Activated T-cell treated with anti-CD3 and anti-CD28 coated beads, Interleukin-2, amount 50 U/mL, for 48 hours (primary cell): Measurements from ENCODE around the gene NAXE.
"Not testable (repeated sequence)": the region's sequence is repeated elsewhere in the genome, so short reads cannot be mapped to it uniquely, and the experiment has no call there.

Experiments
- DNase-seq, 2 experiments: peaks; one replicate each; pipeline ENCODE4 v3.0.0-alpha.2; 2020

The NAXE gene

DNA sequence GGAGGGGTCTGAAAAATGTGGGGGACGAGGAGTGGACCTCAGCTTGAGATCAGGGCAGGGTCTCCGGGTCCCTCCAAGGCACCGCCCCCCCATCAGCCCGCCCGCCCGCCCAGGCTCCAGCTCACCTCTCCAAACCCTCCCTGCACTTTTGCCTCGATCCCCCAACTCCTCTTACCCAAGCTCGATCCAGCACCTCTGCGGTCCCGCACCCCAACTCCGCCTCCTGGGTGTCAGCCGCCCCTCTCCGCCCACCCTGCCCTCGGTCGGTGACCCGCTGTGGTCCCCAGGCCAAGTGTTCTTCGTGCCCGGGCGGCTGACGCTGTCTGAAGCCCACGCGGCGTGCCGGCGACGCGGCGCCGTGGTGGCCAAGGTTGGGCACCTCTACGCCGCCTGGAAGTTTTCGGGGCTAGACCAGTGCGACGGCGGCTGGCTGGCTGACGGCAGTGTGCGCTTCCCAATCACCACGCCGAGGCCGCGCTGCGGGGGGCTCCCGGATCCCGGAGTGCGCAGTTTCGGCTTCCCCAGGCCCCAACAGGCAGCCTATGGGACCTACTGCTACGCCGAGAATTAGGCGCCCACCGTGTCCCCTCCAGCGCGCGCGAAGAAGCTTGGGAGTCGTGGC lies 33.3 kb downstream of the NAXE start:
- DNase-seq: peak in 1 of 2 experiments; percentile 34

DNA sequence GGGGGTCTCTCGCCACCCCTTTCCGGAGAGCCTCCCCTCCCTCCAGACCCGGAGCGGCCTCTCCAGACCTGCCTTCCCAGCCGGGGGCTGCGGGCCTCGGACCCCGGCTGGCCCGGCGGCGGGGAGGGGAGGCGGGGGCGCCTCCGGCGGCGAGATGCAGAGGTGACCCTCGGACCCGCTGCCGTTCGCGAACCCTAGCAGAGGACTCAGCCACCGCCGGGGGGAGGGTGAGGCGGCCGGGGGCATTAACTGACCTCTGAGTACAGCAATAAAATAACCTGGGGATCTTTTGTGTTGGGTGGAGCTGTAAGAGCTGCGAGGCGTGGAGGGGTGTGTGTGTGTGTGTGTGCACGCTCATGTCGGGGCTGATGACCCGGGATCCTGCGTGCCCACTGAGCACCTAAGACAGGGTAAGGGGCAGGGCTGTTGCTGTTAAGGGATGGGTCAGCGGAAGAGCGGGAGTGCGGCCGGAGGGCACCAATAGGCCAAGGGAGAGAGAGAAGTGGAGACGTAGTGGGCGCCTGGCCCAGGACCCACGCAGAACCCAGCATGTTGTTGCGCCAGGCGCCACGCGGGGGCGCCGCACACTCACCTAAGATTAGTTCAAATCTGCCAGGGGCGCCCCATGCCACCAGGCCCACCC lies 34.0 kb downstream of the NAXE start:
- DNase-seq: peak; percentile 82 to 85

DNA sequence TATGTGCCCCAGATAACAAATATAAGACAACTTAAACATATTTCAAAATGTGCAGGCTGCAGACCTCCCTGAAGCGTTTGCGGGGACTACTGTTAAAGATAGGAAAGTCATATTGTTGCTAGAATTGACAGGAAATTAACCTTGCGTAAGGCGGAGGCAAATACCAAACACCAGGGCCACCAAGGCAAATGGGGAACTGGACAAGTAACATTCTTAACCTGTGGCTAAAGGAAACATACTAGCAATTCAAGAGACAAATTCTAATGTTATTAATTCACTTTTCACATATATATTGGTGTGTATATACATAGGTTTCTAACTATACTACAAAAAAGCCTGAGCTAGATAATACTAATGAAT lies 34.5 kb downstream of the NAXE start:
- DNase-seq: no peak

DNA sequence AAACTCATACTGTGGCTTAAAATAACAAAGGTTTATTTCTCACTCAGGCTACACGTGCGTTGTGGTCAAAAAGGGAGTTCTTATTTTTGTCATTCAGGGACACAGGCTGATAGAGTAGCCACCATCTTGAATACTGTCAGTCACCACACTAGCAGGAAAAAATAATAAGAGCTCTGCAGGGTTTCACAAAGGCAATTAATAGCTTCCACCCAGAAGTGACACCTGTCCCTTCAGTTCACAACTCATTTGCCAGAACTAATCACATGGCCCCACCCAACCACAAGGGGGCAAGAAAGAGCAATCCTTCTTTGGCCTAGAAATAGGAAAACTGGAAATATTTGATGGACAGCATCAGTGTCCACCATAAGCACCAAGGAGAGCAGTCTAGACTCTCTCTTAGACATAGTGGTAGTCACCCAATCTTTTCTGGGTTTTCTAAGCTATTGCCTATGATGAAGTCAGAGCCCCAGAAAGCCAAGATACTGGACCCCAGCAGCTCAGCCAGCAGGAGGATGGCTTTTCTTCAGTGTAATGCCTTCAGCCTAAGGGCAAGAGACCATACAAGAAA lies 35.8 kb downstream of the NAXE start:
- DNase-seq: peak; percentile 47 to 52

DNA sequence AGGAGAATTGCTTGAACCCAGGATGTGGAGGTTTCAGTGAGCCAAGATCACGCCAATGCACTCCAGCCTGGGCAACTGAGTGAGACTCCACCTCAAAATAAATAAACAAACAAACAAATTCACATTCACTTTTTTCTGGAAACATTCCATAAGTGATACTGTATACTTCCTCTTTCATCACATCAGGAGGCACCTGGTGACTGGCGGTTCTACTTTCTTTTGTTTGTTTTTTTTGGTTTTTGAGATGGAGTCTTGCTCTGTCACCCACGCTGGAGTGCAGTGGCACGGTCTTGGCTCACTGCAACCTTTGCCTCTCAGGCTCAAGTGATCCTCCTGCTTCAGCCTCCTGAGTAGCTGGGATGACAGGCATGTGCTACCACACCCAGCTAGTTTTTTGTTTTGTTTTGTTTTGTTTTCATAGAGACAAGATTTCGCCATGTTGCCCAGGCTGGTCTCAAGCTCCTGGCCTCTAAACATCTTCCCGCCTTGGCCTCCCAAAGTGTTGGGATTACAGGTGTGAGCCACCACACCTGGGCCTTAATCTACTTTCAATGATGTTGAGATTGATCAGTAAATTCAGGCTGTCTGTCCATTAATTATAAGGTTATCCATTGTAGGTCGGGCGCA lies 38.4 kb downstream of the NAXE start:
- DNase-seq: no peak

DNA sequence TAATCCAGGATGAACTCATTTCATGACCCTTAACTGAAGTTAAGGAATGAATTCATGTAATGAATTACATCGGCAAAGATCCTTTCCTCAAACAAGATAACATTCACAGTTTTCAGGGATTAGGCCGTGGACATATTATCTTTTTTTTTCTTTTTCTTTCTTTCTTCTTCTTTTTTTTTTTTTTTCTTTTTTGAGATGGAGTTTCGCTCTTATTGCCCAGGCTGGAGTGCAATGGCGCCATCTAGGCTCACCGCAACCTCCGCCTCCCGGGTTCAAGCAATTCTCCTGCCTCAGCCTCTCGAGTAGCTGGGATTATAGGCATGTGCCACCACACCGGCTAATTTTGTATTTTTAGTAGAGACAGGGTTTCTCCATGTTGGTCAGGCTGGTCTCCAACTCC lies 39.6 kb downstream of the NAXE start:
- DNase-seq: not testable (repeated sequence)

DNA sequence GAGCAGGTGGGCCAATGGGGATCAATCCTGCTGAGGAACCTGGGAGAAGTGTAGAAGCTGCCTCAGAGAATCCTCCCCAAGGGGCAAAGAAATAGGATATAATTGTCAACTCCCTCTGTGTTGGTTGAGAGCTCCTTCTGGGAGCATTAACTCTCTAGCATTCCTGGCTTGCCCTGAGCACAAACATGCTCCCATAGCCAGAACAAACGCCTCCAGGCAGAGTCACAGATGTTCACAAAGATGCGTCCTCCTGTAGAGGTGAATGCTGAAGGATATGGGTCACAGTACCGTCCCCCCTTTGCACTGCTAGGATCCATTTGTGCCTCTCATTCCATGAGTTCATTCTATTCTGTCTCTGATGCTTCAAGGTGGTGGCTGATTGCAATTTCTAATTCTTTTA lies 40.8 kb downstream of the NAXE start:
- DNase-seq: no peak

DNA sequence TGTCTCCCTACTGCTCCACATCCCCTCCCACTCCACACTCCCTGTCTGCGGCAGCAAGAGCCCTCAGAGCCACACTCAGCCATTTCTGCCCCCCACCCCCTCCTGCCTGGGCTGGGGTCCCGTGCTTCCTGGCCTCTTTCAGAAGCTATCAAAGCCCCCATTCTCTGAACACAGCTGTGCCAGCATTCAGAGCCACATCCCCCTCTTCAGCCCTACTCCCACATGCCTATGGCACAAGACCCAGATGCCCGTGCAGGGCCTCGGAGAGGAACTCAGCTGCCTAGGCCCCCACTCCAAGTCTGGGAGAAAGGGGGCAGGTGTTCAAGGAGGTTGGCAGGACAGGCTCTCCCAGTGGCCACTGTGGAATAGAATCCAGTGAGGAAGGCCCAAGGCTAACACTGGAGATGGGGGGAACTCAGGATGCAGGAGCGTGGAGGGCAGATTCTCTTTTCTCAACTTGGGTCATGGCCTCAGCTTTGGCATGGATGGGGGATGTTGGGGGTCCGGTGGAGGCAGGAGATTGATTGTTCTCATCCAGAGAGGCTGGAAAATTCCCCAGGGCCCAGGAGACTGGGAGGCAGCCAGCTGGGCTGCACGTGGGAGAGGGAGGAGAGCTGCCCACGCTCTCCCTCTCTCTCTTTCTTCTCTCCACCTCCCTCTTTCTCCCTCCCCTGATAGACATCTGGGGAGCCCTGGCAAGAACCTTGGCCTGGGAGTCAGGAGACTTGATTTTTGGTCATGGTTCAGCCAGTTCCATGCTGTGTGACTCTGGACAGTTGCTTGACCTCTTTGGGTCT lies 46.8 kb downstream of the NAXE start:
- no peak for DNase-seq

DNA sequence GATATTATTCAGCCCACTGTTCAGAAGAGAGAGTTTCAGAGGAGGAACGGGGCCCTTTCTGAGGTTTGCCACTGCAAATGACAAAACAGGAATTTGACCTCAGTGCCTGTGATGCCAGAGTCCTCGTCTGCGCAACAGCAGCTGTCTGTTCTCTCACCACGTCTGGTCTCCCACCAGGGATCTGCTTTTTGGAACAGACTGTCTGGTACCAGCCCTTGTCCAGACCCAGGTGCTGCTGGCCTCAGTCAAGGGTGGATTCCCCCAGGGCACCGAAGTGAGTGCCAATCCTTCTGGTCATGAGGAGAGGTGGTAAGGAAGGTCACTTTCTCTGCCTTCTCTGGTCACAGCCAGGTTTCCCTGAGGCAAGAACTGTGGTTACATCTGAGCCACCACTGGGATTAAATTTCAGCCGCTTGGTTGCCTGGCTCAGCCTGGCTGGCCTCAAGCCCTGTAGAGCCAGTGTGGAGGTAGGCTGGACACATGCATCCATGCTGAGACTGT lies 48.1 kb downstream of the NAXE start:
- DNase-seq: no peak

DNA sequence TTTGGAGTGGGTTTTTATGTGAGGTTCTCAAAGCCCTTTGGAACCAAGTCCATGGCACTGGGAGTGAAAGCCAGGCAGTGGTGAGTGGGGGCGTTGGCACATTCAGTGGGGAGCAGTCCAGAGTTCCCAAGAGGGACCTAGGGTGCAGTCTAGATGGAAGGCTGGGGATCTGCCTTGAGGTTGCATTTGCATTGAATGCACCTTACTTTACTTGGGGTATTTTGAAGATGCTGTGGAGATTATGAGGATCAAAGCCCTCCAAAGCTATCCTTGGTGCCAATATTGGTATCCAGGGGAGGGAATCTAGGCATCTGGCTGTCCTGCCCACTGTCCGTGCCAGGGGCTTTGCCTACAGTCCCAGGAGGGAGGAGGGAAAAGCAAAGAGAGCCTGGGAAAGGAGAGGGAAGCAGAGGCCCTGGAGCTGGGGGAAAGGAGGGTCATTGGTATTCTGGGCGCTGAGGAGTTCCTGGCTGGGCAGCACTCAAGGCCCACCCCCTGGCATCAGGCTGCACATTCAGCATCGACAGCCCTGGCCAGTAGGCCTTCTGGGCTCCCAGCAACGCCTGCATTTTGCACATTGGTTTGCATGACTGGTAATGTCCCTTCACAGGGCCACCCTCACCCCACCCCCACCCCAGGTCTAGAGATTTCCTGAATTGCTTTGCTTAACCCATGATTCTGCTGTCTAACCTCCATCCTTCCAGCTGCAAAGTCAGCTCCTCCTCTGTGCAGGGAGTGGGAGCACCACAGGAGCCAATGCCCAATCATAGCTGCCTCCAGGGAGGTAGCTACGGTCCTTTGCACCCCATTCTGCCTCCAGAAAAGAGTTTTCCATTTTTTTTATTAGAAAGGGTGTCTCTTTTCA lies 49.5 kb downstream of the NAXE start:
- no peak for DNase-seq

DNA sequence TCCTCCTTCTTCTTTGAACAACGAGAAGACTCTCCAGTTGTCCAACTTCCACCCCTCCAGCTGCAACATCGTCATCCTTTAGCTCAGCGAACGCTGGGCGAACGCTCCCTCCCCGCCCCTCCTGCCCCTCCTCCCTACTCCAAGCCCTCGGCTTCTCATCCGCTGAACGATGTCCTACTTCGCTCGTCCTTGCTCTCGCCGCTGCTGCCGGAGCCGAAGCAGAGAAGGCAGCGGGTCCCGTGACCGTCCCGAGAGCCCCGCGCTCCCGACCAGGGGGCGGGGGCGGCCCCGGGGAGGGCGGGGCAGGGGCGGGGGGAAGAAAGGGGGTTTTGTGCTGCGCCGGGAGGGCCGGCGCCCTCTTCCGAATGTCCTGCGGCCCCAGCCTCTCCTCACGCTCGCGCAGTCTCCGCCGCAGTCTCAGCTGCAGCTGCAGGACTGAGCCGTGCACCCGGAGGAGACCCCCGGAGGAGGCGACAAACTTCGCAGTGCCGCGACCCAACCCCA lies 50.2 kb downstream of the NAXE start, which contains the start of gene BCAN:
BCAN (plus strand) TSS at position 357 of the 504 bp plus-strand sequence. CDS start 3,938 bp downstream, outside the sequence.
- DNase-seq: peak; percentile 30 to 36

DNA sequence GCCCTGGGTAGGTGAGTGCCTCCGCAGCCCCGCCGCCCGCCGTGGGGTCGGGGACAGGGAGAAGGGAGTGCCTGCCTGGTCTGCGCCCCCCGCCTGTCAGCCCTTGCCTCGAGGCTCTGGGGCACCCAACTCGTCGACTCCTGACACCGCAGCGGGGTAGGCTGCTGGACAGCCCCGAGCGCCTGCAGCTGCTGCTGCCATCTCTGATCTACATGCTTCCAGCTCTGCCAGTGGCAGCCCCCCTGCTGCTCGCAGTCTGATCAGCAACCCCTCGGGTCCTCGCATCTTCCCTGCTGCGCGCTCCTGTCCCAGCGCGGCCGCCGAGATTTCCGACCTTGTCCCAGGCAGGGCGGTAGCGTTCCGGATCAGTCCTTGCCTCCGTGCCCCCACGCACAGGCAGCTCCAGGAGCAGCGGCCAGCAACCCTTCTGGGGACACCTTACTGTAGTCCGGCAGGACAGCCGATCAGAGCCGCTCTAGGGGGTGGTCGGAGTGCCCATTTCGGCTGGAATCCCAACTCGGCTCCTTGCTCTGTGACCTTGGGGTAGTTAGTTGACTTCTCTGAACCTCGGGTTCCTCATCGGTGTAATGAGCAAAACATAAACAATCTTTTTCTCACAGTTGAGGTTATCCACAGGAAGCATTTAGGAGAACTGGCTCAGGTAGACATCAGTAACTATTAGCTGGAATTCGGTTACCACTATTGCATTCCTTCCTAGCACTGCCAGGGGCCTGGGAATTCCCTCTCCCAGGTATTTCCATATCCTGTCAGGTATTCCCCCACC lies 50.9 kb downstream of the NAXE start:
- no peak for DNase-seq

DNA sequence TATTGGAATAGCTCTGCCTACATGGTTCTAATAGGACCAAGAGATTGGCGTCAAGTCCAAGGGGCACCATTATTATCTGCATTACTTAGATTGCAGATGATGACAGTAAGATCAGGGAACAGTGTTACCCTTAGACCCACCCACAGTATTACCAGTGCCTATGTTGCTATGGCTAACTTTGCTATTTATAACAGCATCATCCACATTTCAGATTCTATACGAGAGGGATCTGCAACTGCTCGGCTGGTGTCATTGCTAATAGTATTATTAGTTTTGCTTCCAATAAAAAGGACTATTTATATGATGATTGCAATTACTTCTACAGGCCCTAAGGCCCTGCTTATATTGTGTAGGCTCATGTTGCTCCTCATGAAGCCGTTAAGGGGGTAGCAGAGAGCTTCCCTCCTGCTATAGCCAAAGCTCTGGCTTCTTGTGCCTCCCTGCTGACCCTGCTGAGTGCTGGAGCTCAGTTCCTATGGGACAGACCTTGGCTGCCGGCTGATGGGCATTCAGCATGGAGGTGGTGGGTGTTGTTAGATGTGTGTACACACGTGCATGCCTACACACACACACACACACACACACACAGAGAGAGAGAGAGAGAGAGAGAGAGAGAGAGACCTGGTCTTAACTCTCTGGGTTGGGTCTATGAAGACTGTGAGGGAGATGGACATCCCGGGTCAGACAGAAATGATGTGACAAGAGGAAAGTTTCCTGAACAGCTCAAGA lies 51.6 kb downstream of the NAXE start:
- DNase-seq: no peak

DNA sequence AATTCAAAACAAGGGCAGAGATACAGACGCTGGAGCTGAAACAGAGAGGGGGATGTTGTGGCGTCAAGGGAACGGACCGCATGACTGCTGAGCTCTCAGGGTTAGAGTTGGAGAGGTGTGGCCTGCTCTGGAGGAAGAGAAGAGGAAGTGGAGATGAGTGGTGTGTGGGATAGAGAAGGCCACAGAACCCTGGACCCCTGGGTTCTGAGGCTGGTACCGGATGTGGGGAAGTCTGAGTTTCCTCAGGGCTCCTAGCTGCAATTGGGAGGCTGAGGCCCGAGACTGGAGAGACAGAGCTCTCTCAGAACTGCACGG lies 52.2 kb downstream of the NAXE start:
- DNase-seq: peak; percentile 27 to 50
